HG02623 (cell line): ENCODE measurements around the gene RFX3.

Experiments used
- ATAC-seq: cut with Tn5 transposase; IDR thresholded peaks from one replicate; pipeline ENCODE4 v1.9.1; 2021; ENCODE audit warnings: moderate library complexity; ENCODE audit not compliant: unreplicated experiment

RFX3 gene

GRCh38 chr9:3240656-3241268, 285.0 kb downstream of the RFX3 start:
- peak; percentile 77 for ATAC-seq

- no peak for ATAC-seq
Observed at GRCh38 chr9:3239240-3239639, 286.6 kb downstream of the RFX3 start.

- ATAC-seq = no peak
Observed at GRCh38 chr9:3238236-3238635, 287.6 kb downstream of the RFX3 start.

GRCh38 chr9:3237121-3237520, 288.7 kb downstream of the RFX3 start:
- no peak for ATAC-seq

- ATAC-seq = no peak
Observed at GRCh38 chr9:3235497-3235896, 290.3 kb downstream of the RFX3 start.

GRCh38 chr9:3224931-3225330, 300.9 kb downstream of the RFX3 start:
- no peak for ATAC-seq

- ATAC-seq = no peak
Observed at GRCh38 chr9:3215658-3216057, 310.1 kb downstream of the RFX3 start.

GRCh38 chr9:3214741-3215140, 311.1 kb downstream of the RFX3 start:
- ATAC-seq = no peak

GRCh38 chr9:3205421-3206095, 320.2 kb downstream of the RFX3 start:
- no peak for ATAC-seq

- no peak for ATAC-seq
Observed at GRCh38 chr9:3200331-3200774, 325.4 kb downstream of the RFX3 start.

GRCh38 chr9:3193791-3194190, 332.0 kb downstream of the RFX3 start:
- ATAC-seq = no peak

GRCh38 chr9:3191715-3192114, 334.1 kb downstream of the RFX3 start:
- no peak for ATAC-seq

- ATAC-seq = no peak
Observed at GRCh38 chr9:3189113-3189861, 336.5 kb downstream of the RFX3 start.

GRCh38 chr9:3186751-3187150, 339.1 kb downstream of the RFX3 start:
- ATAC-seq = no peak

- ATAC-seq = peak; percentile 64
Observed at GRCh38 chr9:3181049-3181953, 344.5 kb downstream of the RFX3 start.

- no peak for ATAC-seq
Observed at GRCh38 chr9:3180696-3181048, 345.1 kb downstream of the RFX3 start.

GRCh38 chr9:3179711-3180110, 346.1 kb downstream of the RFX3 start:
- ATAC-seq = no peak

GRCh38 chr9:3177936-3178335, 347.9 kb downstream of the RFX3 start:
- ATAC-seq = no peak

GRCh38 chr9:3177146-3177761, 348.5 kb downstream of the RFX3 start:
- ATAC-seq = no peak

GRCh38 chr9:3173374-3173773, 352.4 kb downstream of the RFX3 start:
- no peak for ATAC-seq

GRCh38 chr9:3170819-3171218, 355.0 kb downstream of the RFX3 start:
- ATAC-seq = no peak
